GM19324 (cell line): ENCODE measurements around the gene OVCH1.
"Not testable (repeated sequence)": the region's sequence is repeated elsewhere in the genome, so short reads cannot be mapped to it uniquely, and the experiment has no call there.

Source experiments
- ATAC-seq: cut with Tn5 transposase; IDR thresholded peaks from one replicate; pipeline ENCODE4 v1.9.1; 2021; ENCODE audit warnings: mild to moderate bottlenecking, moderate library complexity; ENCODE audit not compliant: unreplicated experiment, low FRiP score

OVCH1 gene

GRCh38 chr12:29503283-29503682, 5.8 kb upstream of the OVCH1 start:
- ATAC-seq, result no peak

- no peak for ATAC-seq
Observed at GRCh38 chr12:29499235-29499634, 1.7 kb upstream of the OVCH1 start.

- no peak for ATAC-seq
Observed at GRCh38 chr12:29492891-29493290, 4.6 kb downstream of the OVCH1 start.

GRCh38 chr12:29486972-29487371, 10.5 kb downstream of the OVCH1 start:
- no peak for ATAC-seq

- no peak for ATAC-seq
Observed at GRCh38 chr12:29463198-29463597, 34.3 kb downstream of the OVCH1 start.

GRCh38 chr12:29460082-29460481, 37.4 kb downstream of the OVCH1 start:
- no peak for ATAC-seq

- ATAC-seq, result no peak
Observed at GRCh38 chr12:29455087-29455486, 42.4 kb downstream of the OVCH1 start.

- no peak for ATAC-seq
Observed at GRCh38 chr12:29451888-29452287, 45.6 kb downstream of the OVCH1 start.

GRCh38 chr12:29448157-29448556, 49.3 kb downstream of the OVCH1 start:
- ATAC-seq, result no peak

- no peak for ATAC-seq
Observed at GRCh38 chr12:29447285-29447975, 50.1 kb downstream of the OVCH1 start.

GRCh38 chr12:29439506-29439905, 58.0 kb downstream of the OVCH1 start:
- no peak for ATAC-seq

GRCh38 chr12:29438752-29439408, 58.6 kb downstream of the OVCH1 start:
- ATAC-seq, result no peak

GRCh38 chr12:29437575-29437974, 59.9 kb downstream of the OVCH1 start:
- no peak for ATAC-seq

- ATAC-seq, result not testable (repeated sequence)
Observed at GRCh38 chr12:29436815-29437214, 60.7 kb downstream of the OVCH1 start.

- no peak for ATAC-seq
Observed at GRCh38 chr12:29431513-29431912, 66.0 kb downstream of the OVCH1 start.

- ATAC-seq, result no peak
Observed at GRCh38 chr12:29430716-29431044, 66.8 kb downstream of the OVCH1 start.

- ATAC-seq, result no peak
Observed at GRCh38 chr12:29429999-29430715, 67.3 kb downstream of the OVCH1 start.

GRCh38 chr12:29428633-29429032, 68.9 kb downstream of the OVCH1 start:
- ATAC-seq, result no peak

- peak; percentile 98 for ATAC-seq
Observed at GRCh38 chr12:29427964-29428363, 69.5 kb downstream of the OVCH1 start.

- ATAC-seq, result no peak
Observed at GRCh38 chr12:29426498-29426897, 71.0 kb downstream of the OVCH1 start.

GRCh38 chr12:29425722-29426121, 71.8 kb downstream of the OVCH1 start:
- ATAC-seq, result no peak

GRCh38 chr12:29416748-29417147, 80.7 kb downstream of the OVCH1 start:
- ATAC-seq, result no peak
